ENCODE measurements around the gene RABGEF1.

Gene RABGEF1

GRCh38 chr7:66847879-66848790, 107.6 kb downstream of the RABGEF1 start:
- no peak for DNase-seq (ENCODE audit: low read depth in 2 of 2)

GRCh38 chr7:66859339-66859738, 118.8 kb downstream of the RABGEF1 start:
- DNase-seq (ENCODE audit: low read depth in 2 of 2), result no peak

- DNase-seq (ENCODE audit: low read depth in 2 of 2), result peak in 1 of 2 experiments; percentile 25
Observed at GRCh38 chr7:66859794-66860645, 119.5 kb downstream of the RABGEF1 start.

GRCh38 chr7:66860767-66861166, 120.2 kb downstream of the RABGEF1 start:
- DNase-seq (ENCODE audit: low read depth in 2 of 2), result no peak
